Endothelial cell of umbilical vein (primary cell): ENCODE results near the gene DAB1.

Experiments
- EZH2 ChIP-seq: IDR thresholded peaks from 2 replicates; pipeline ENCODE4 v1.6.1; 2012; ENCODE audit warnings: borderline replicate concordance, low read depth, mild to moderate bottlenecking, moderate library complexity, low read length, inconsistent platforms; ENCODE audit not compliant: severe bottlenecking
- POLR2AphosphoS5 ChIP-seq: IDR thresholded peaks from 2 replicates; pipeline ENCODE4 v1.6.1; 2012; ENCODE audit warnings: low read depth, mild to moderate bottlenecking, control low read depth, low read length, moderate library complexity; ENCODE audit not compliant: insufficient read depth
- TF ChIP-seq, protein P1 (sequence below), 2 donors: IDR thresholded peaks; 1 replicate in 1 of 2; 2 replicates in 1 of 2; pipeline ENCODE4 v1.5.1; 2011; ENCODE audit warnings: low read length in 2 of 2, mild to moderate bottlenecking in 2 of 2, moderate library complexity in 2 of 2, control low read depth in 1 of 2, inconsistent platforms in 1 of 2, low read depth in 1 of 2; ENCODE audit not compliant: insufficient read depth in 1 of 2; ENCODE audit errors: extremely low read depth in 1 of 2

DNA sequence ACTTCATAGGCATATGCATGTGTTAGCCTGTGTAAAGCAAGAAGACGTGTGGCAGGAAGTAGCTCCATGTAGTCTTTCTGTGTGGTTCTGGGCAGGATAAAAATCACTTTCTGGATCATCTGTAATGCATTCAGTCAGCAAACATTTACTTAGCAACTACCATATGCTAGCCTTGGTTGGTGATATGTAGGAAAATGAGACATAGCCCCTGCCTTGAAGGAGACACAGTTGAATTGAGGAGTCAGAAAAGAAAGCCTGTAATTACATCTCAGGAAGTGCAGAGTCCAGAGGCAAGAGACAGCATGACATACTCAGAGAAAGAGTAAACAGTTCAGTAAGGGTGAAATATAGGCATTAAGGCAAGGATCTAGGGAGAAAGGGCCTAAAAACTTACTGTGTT, 38.5 kb downstream of the DAB1 start:
- TF ChIP-seq, protein P1, sequence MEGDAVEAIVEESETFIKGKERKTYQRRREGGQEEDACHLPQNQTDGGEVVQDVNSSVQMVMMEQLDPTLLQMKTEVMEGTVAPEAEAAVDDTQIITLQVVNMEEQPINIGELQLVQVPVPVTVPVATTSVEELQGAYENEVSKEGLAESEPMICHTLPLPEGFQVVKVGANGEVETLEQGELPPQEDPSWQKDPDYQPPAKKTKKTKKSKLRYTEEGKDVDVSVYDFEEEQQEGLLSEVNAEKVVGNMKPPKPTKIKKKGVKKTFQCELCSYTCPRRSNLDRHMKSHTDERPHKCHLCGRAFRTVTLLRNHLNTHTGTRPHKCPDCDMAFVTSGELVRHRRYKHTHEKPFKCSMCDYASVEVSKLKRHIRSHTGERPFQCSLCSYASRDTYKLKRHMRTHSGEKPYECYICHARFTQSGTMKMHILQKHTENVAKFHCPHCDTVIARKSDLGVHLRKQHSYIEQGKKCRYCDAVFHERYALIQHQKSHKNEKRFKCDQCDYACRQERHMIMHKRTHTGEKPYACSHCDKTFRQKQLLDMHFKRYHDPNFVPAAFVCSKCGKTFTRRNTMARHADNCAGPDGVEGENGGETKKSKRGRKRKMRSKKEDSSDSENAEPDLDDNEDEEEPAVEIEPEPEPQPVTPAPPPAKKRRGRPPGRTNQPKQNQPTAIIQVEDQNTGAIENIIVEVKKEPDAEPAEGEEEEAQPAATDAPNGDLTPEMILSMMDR (IDR thresholded peaks at IDR 0.05; ENCODE audit: extremely low read depth in 1 of 2, insufficient read depth in 1 of 2, low read depth in 1 of 2, low read length in 2 of 2): no peak
- TF ChIP-seq POLR2AphosphoS5 (no peak), EZH2 (no peak)
